Suprapubic skin (tissue), 3 donors: ENCODE measurements around the gene HOXB8.

Experiments used
- CTCF ChIP-seq, 2 donors: fragments of 200-600 bp in 1 of 2; fragments of 450-650 bp in 1 of 2; sonication (generic) in 1 of 2; IDR thresholded peaks; one replicate each; pipeline ENCODE4 v1.5.1; 2016 to 2019; ENCODE audit warnings: antibody characterized with exemption in 2 of 2, mild to moderate bottlenecking in 1 of 2, moderate library complexity in 1 of 2
- POLR2A ChIP-seq, 2 donors: fragments of 450-650 bp; IDR thresholded peaks; one replicate each; pipeline ENCODE4 v1.6.1; 2017; ENCODE audit warnings: antibody characterized with exemption in 2 of 2, mild to moderate bottlenecking in 2 of 2, moderate library complexity in 2 of 2

- no peak for TF ChIP-seq CTCF (IDR thresholded peaks at IDR 0.05)
- TF ChIP-seq POLR2A (IDR thresholded peaks at IDR 0.05): no peak
These were observed 51.7 kb downstream of the HOXB8 start for GRCh38 chr17:48563385-48563838.
